Gastrocnemius medialis (tissue), 4 donors: Measurements from ENCODE around the gene CCDC78.

ENCODE experiments used
- CTCF ChIP-seq, 5 experiments: fragments of 450-650 bp in 3 of 5; fragments of 200-600 bp in 2 of 5; sonication (generic) in 2 of 5; IDR thresholded peaks in 4 of 5; conservative IDR thresholded peaks in 1 of 5; 1 replicate in 4 of 5; 2 replicates in 1 of 5; pipeline ENCODE4 v1.5.1; 2016 to 2019; ENCODE audit warnings: antibody characterized with exemption in 5 of 5, mild to moderate bottlenecking in 3 of 5, moderate library complexity in 3 of 5
- POLR2A ChIP-seq, 2 donors: fragments of 450-650 bp; IDR thresholded peaks; one replicate each; pipeline ENCODE4 v1.6.1; 2017; ENCODE audit warnings: antibody characterized with exemption in 2 of 2, mild to moderate bottlenecking in 2 of 2, moderate library complexity in 2 of 2

- TF ChIP-seq CTCF (IDR thresholded peaks at IDR 0.05 in 4 of 5, conservative IDR thresholded peaks at IDR 0.05 in 1 of 5): no peak
- TF ChIP-seq POLR2A (IDR thresholded peaks at IDR 0.05): no peak
Observed at GRCh38 chr16:707062-707538, 19.1 kb downstream of the CCDC78 start.
